NCI-H524 (cell line): Measurements from ENCODE around the gene ATG10.
A peak's percentile ranks its signal among the peaks of the same experiment; 100 is the strongest.
"Not testable (repeated sequence)": the region's sequence is repeated elsewhere in the genome, so short reads cannot be mapped to it uniquely, and the experiment has no call there.

Experiments used
- DNase-seq, 2 experiments: peaks; one replicate each; lab custom pipeline; 2025; lab: John Stamatoyannopoulos, UW

The ATG10 gene

DNA sequence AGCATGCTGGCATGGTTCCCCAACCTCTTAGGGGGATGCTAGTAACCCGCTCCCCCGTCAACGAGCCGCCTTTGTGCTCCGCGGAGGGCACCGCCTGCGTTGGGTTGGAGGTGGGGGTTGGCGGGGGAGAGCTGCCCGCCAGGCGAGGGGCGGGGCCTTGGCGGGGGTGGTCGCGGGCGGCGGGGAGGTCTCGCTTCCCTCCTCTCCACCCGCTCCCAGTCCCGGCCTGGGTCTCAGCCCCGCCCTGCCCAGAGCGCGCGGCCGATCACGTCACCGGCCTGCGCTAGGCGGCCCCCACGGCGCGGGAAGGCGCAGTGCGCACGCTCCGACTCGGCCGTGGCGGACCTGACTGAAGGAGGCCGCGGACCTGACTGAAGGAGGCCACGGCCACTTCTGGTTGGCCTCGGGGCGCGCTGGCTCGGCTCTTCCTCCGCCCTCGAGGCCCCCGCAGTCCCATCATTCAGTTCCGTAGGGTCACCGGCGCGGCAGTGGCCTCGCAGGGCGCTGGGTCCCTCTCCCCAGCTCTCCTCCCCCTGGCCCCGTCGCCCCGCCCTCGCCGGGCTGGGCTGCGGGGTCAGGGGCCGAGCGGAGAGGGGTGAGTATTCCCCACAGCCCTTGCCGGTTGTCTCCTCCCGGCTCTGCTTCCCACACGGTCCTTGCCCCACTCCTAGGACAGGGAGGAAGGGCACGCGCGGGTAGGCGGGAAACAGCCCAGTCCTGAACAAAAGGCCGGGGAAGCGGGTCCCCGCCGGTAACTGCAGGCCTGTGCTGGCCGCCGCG is at the start of gene ATG10:
ATG10 (plus strand) TSS at position 312 of the 780 bp plus-strand sequence. CDS start 15,548 bp downstream, outside the sequence.
- peak; percentile 87 to 92 for DNase-seq

DNA sequence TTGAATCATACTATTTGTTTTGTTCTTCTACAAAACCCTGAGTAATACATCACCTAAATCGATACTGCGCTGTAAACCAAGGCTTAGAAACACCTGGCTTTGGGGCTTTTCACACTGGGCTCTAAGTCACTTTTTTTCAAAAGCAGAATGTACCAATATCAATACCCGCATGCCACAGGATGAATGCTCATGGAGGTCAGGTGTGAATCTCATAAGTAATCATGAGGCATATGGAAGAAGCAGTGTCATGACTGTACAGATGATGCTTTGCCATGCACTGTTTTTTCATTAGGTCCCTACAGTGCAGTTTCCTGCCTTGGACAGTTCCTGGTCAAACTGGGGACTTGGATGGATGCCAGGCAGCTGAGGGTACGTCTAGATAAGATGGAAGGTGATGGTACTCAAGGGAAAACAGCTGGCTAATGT is 49.0 kb upstream of the ATG10 start:
- DNase-seq = peak in 1 of 2 experiments; percentile 2

- peak in 1 of 2 experiments; percentile 65 for DNase-seq
Measured at GRCh38 chr5:81924442-81924841, 47.4 kb upstream of the ATG10 start.

DNA sequence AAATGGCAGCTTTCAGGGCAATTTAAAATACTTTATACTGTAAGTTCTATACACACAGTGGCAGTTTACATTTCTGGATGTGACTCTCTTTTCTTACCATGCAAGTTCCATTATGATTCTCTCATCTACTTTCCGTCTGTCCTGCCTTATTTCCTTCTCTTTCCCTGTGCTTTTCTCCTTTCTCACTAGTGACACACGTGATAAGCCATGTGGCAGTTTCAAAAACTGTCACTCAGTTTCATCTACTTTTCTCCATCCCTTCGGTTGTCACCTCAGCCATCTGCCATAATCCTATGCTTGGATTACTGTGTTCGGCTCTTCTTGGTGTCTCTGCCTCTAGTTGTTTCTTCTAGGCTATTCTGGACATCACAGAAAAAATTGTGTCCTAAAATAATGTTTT is 46.8 kb upstream of the ATG10 start:
- DNase-seq = peak; percentile 11 to 35

- DNase-seq = no peak
Measured at GRCh38 chr5:81925981-81926380, 45.8 kb upstream of the ATG10 start.

DNA sequence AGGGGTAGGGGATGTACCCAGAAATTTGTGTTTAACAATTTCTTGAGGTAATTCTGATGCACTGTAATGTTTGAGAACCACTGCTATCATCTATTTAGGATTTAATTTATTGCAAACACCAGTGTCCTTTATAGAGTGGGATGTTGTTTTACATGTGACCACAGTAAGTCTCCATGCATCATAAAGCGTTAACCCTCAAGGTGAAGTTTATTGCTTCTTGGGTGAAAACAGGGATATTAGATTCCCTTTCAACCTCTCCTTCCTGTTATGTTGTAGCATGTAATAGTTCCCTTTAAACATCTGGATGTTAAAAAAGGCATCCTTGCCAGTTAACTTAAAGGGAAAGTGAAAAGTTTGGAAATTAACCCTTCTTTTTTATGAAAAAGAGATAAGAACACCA is 35.8 kb upstream of the ATG10 start:
- DNase-seq = no peak

- DNase-seq = no peak
Measured at GRCh38 chr5:81936750-81937149, 35.1 kb upstream of the ATG10 start.

GRCh38 chr5:81942746-81943145 is 29.1 kb upstream of the ATG10 start:
- no peak for DNase-seq

- no peak for DNase-seq
Measured at GRCh38 chr5:81948349-81948748, 23.5 kb upstream of the ATG10 start.

DNA sequence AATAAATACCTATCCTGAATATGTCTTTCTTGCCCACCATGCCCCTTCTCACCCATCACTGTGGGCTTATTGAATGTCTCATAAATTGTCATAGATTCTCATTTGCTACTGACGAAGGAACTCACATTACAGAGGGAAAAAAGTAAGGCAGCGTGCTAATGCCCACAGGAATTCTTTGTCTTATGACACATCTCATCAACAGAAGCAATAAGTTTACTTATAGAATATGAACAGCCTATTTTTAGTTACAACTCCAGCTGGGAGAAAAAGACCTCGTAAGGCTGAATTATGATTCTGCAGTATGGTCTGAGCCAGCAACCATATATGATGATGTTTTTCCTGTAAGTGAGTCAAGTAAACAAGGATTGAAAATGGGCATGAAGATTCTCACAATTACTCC is 22.4 kb upstream of the ATG10 start:
- no peak for DNase-seq

GRCh38 chr5:81950996-81951395 is 20.8 kb upstream of the ATG10 start:
- DNase-seq = no peak

DNA sequence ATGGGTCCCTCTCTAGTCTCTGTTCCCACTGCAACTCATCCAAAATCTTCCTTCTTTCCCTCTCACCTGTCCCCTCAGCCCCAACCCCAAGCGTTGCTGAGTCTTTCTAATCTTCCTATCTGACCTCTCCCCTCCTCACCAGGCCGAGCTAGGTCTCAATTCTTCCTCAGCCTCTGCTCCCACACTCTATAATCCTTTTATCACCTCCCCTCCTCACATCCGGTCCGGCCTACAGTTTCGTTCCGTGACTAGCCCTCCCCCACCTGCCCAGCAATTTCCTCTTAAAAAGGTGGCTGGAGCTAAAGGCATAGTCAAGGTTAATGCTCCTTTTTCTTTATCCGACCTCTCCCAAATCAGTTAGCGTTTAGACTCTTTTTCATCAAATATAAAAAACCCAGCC is 17.0 kb upstream of the ATG10 start:
- DNase-seq = not testable (repeated sequence)

- not testable (repeated sequence) for DNase-seq
Measured at GRCh38 chr5:81958129-81958528, 13.7 kb upstream of the ATG10 start.

DNA sequence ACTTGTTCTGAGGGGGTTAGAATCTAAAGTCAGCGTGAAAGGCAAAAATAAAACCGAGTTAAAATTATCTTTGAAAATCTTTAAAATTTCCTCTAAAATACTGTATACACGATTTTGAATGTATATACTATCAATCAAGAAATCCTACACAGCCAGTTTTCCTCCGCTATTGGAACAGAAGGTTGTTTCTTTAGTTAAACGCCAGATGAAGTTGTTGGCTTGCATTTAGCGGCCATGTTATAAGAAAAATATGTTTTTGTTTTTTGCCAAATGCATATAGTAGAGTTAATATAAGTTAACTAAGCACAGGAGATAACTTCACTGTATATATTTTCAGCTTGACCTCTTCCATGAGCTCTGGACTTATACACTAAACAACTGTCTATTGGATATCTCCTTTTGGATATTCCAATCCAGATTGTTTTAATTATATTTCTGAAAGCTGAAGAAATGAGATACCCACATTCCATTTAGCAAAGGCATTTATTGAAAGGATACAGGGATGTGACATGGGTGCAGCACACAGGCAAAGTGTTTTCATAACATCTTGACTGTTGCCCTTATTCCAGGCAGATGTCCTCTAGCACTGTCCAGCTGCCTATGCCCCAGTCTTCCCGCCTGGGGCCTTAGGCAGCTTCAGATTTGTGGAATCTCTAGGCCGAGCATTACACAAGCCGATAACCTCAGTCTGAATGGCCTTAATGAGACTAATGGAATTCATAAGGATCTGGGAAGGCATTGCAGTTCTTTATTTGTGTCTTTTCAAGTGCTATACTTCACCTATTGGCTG is 10.0 kb upstream of the ATG10 start:
- DNase-seq = no peak

GRCh38 chr5:81963544-81963943 is 8.3 kb upstream of the ATG10 start:
- no peak for DNase-seq

DNA sequence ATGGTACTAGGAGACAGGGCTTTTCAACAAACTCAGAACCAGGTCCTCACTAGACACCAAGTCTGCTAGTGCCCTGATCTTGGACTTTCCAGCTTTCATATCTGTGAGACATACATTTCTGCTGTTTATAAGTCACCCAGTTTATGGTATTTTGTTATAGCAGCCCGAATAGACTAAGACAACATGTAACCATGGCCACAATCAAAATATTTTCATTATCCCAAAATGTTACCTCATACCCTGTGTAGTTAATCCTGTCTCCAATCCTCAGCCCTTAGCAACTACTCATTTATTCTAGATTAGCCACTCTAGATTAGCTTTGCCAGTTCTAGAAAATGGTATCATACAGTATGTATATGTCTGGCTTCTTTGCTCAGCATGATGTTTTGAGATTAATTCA is 6.3 kb upstream of the ATG10 start:
- DNase-seq = no peak

GRCh38 chr5:81969226-81969625 is 2.6 kb upstream of the ATG10 start:
- no peak for DNase-seq

DNA sequence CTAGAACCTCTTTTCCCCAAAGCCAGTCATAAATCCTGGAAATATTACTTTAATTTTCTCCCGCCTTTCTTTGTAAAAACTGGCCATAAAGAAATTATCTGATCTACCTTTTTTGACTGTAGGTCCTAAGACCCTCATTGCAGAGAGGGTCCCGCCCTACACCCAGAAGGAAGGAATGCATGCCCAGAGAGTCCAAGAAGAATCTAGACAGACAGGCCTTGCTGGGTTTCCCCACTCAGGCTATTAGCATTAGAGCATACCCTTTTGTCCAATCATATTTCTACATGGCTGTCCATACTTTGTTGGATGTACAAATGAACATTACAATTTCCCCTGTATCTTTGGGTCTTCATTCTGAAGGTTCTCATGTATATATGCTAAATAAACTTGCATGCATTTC is 1.9 kb upstream of the ATG10 start:
- DNase-seq = no peak

DNA sequence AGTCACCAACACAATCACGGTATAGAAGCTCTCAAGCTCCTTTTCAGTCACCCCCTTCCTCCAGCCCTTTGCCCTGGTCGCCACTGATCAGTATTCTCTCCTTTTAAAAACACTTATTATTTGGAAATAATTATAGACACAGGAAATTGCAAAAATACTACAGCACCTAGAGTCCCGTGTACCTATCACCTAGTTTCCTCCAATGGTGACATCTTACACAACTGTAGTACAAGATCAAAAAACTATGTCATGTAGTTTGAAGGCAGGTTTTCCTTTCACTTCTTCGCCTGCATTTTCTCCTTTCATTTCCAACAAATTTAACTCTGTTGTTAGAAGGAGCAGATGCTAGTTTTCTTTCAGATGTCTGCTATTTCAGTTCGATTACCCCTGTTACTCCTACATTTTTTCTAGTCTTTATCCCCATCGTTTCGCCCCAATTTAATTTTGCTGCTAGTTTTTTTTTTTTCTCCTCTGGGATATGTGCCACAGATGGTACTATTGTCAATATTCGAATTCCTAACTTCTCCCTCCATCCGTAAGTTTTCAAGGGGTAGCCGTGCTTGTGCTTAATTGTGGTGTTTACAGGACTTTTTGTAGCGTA is 612 bp upstream of the ATG10 start:
- peak in 1 of 2 experiments; percentile 30 for DNase-seq

DNA sequence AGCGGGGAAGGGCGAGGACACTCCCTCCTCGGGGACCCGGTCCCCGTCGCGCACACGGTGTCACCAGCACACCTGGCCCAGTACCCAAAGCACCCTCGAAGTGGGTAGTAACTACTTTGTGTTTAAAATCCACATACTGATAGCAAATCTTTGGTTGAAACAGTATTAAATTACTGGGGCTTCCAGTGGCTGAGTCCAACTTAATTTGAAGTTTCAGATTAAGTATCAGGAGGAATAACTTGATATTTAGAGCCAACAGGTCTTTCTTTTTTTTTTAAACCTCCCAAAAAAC is 615 bp downstream of the ATG10 start:
- no peak for DNase-seq

DNA sequence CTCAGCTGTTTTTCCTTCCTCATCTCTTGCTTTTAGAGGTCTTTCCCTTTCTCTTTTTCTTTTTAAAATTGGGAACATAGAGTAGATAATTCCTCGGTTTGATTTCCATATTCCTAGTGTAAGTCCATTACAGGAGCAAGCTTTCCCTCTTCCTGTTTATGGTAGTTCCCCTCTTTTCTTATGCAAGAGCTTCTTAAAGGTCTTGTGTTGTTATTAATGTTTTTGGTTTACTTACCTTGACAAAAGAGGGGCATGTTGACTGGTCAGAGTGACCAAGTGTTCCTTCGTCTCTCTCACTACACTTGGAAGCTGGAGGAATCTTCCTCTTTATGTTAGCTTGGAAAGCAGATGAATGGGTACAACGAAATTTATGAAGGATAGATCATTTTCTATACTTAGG is 8.3 kb downstream of the ATG10 start:
- DNase-seq = no peak

GRCh38 chr5:81980598-81981260 is 8.9 kb downstream of the ATG10 start:
- DNase-seq = no peak
